H1 (cell line): Measurements from ENCODE around the gene OSBPL9.

Experiments
- BACH1 ChIP-seq: IDR thresholded peaks from 2 replicates; pipeline ENCODE4 v1.6.1; 2012; ENCODE audit warnings: low read length, improper control_type of control experiment
- KDM1A ChIP-seq: fragments of 200-600, 300-600 bp; sonication (generic); IDR thresholded peaks from 2 replicates; pipeline ENCODE4 v1.7.1; 2016; ENCODE audit warnings: mild to moderate bottlenecking, low read length, borderline replicate concordance
- NRF1 ChIP-seq: IDR thresholded peaks from 2 replicates; pipeline ENCODE4 v1.6.1; 2011; ENCODE audit warnings: mild to moderate bottlenecking, low read depth, low read length, improper control_type of control experiment
- POLR2A ChIP-seq, 2 experiments: IDR thresholded peaks; 1 replicate in 1 of 2; 2 replicates in 1 of 2; pipeline ENCODE4 v1.6.1; 2011; ENCODE audit warnings: low read depth in 2 of 2, low read length in 2 of 2, mild to moderate bottlenecking in 2 of 2; ENCODE audit errors: control extremely low read depth in 1 of 2
- POLR2AphosphoS5 ChIP-seq: IDR thresholded peaks from 2 replicates; pipeline ENCODE4 v1.6.1; 2011; ENCODE audit warnings: low read depth, low read length
- SIRT6 ChIP-seq: IDR thresholded peaks from one replicate; pipeline ENCODE4 v1.7.1; 2012; ENCODE audit warnings: low read length, inconsistent platforms
- TF ChIP-seq, protein P1 (sequence below): IDR thresholded peaks from 2 replicates; pipeline ENCODE4 v1.6.1; 2012; ENCODE audit warnings: inconsistent platforms
- TF ChIP-seq, protein P2 (sequence below), 3 experiments: IDR thresholded peaks; 1 replicate in 2 of 3; 2 replicates in 1 of 3; pipeline versions ENCODE4 v1.5.1 to v1.6.1; 2011; ENCODE audit warnings: low read length in 3 of 3, mild to moderate bottlenecking in 3 of 3, inconsistent platforms in 2 of 3, low read depth in 1 of 3, moderate library complexity in 1 of 3; ENCODE audit not compliant: insufficient read depth in 1 of 3; ENCODE audit errors: control extremely low read depth in 1 of 3

DNA sequence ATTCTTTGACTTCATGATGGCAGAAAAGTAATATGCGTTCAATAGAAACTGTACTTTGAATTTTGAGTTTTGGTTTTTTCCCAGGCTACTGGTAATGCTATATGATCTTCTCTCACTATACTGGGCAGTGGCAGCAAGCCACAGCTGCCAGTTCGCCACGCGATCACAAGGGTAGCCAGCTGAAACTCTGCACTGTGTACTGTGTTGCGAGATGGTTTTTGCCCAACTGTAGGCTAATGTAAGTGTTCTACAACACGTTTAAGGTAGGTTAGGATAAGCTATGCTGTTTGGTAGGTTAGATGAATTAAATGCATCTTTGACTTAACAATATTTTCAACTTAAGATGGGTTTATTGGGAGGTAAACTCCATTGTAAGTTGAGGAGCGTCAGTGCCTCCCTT lies 138.5 kb downstream of the OSBPL9 start:
- TF ChIP-seq POLR2AphosphoS5 (no peak), SIRT6 (no peak), KDM1A (no peak), POLR2A (IDR thresholded peaks at IDR 0.05; ENCODE audit: control extremely low read depth in 1 of 2, low read depth in 2 of 2, low read length in 2 of 2) (no peak), BACH1 (no peak), NRF1 (no peak)
- TF ChIP-seq, protein P1, sequence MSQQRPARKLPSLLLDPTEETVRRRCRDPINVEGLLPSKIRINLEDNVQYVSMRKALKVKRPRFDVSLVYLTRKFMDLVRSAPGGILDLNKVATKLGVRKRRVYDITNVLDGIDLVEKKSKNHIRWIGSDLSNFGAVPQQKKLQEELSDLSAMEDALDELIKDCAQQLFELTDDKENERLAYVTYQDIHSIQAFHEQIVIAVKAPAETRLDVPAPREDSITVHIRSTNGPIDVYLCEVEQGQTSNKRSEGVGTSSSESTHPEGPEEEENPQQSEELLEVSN, result no peak
- TF ChIP-seq, protein P2, sequence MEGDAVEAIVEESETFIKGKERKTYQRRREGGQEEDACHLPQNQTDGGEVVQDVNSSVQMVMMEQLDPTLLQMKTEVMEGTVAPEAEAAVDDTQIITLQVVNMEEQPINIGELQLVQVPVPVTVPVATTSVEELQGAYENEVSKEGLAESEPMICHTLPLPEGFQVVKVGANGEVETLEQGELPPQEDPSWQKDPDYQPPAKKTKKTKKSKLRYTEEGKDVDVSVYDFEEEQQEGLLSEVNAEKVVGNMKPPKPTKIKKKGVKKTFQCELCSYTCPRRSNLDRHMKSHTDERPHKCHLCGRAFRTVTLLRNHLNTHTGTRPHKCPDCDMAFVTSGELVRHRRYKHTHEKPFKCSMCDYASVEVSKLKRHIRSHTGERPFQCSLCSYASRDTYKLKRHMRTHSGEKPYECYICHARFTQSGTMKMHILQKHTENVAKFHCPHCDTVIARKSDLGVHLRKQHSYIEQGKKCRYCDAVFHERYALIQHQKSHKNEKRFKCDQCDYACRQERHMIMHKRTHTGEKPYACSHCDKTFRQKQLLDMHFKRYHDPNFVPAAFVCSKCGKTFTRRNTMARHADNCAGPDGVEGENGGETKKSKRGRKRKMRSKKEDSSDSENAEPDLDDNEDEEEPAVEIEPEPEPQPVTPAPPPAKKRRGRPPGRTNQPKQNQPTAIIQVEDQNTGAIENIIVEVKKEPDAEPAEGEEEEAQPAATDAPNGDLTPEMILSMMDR (IDR thresholded peaks at IDR 0.05; ENCODE audit: control extremely low read depth in 1 of 3, insufficient read depth in 1 of 3, low read depth in 1 of 3, low read length in 3 of 3), result no peak
